GM18951 (cell line): ENCODE measurements around the gene STARD4.

ENCODE experiments used
- POLR2A ChIP-seq: IDR thresholded peaks from 4 replicates; pipeline ENCODE4 v1.6.1; 2011; ENCODE audit warnings: mild to moderate bottlenecking; ENCODE audit not compliant: insufficient read length, insufficient read depth; ENCODE audit errors: extremely low read depth
- in situ Hi-C: fragments of 300-500 bp; cut with MboI; formaldehyde crosslinking; loops from one replicate; pipeline ENCODE4 v1.12.0; 2022; ENCODE audit warnings: low sequenced_read_pairs, mixed read lengths, inconsistent platforms; ENCODE audit not compliant: unreplicated experiment

STARD4 gene

GRCh38 chr5:111447099-111447498 is 65.2 kb downstream of the STARD4 start:
- no peak for TF ChIP-seq POLR2A
- in situ Hi-C loops, result no loop called here
